ENCODE results near the gene EHD3. TPM values are rescaled to one million over a fixed set of nuclear protein-coding genes. Genes with fewer than 3 reads are reported as not detected.

EHD3 gene
- total and polyA plus RNA-seq, 3 donors from 2014 or later, result 3.5 to 5.1 (median 4.5) TPM

- H3K4me3 ChIP-seq, result no peak overlapping the region
- no peak overlapping the region for H3K27ac ChIP-seq
- no peaks in the 10 kb centered on the region for H3K9me3 ChIP-seq
- no peaks in the 10 kb centered on the region for H3K4me1 ChIP-seq
- TF ChIP-seq, protein P1, sequence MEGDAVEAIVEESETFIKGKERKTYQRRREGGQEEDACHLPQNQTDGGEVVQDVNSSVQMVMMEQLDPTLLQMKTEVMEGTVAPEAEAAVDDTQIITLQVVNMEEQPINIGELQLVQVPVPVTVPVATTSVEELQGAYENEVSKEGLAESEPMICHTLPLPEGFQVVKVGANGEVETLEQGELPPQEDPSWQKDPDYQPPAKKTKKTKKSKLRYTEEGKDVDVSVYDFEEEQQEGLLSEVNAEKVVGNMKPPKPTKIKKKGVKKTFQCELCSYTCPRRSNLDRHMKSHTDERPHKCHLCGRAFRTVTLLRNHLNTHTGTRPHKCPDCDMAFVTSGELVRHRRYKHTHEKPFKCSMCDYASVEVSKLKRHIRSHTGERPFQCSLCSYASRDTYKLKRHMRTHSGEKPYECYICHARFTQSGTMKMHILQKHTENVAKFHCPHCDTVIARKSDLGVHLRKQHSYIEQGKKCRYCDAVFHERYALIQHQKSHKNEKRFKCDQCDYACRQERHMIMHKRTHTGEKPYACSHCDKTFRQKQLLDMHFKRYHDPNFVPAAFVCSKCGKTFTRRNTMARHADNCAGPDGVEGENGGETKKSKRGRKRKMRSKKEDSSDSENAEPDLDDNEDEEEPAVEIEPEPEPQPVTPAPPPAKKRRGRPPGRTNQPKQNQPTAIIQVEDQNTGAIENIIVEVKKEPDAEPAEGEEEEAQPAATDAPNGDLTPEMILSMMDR (IDR thresholded peaks at IDR 0.05), result no peak
- WGBS, 2 donors, result 76 to 87% methylated on average over 3 of the region's 3 CpGs
- no peaks in the 10 kb centered on the region for H3K36me3 ChIP-seq (ENCODE audit: low read depth, missing control alignments)
- H3K27me3 ChIP-seq, result no peaks in the 10 kb centered on the region
- no peak for DNase-seq
- intact Hi-C loops (cut with DNase I; ENCODE audit: low total_unique reads), result no loop called here
Observed at GRCh38 chr2:31228717-31229116, 5.2 kb upstream of the EHD3 start.

- Histone ChIP-seq H3K27me3 (no peaks in the 10 kb centered on the region), H3K4me1 (peaks cover 3% of the 10 kb centered on the region), H3K9me3 (no peaks in the 10 kb centered on the region), H3K4me3 (no peak overlapping the region), H3K36me3 (ENCODE audit: low read depth, missing control alignments) (no peaks in the 10 kb centered on the region), H3K27ac (no peak overlapping the region)
- TF ChIP-seq, protein P1 (IDR thresholded peaks at IDR 0.05), result no peak
- no peak for TF ChIP-seq POLR2A (IDR thresholded peaks at IDR 0.05)
- intact Hi-C loops (cut with DNase I; ENCODE audit: low total_unique reads), result no loop called here
- no peak for DNase-seq
- 66 to 82% methylated on average over 3 of the region's 3 CpGs for WGBS, 2 donors
Observed at GRCh38 chr2:31230751-31231150, 3.2 kb upstream of the EHD3 start.

GRCh38 chr2:31231571-31232302 is 2.2 kb upstream of the EHD3 start:
- DNase-seq, result no peak
- no peak for TF ChIP-seq POLR2A (IDR thresholded peaks at IDR 0.05)
- TF ChIP-seq, protein P1 (IDR thresholded peaks at IDR 0.05), result no peak
- Histone ChIP-seq H3K4me1 (peaks cover 3% of the 10 kb centered on the region), H3K27me3 (no peaks in the 10 kb centered on the region), H3K36me3 (ENCODE audit: low read depth, missing control alignments) (no peaks in the 10 kb centered on the region), H3K9me3 (no peaks in the 10 kb centered on the region), H3K27ac (no peak overlapping the region), H3K4me3 (no peak overlapping the region)
- WGBS, 2 donors, result 80 to 82% methylated on average over 15 of the region's 15 CpGs
- intact Hi-C loops (cut with DNase I; ENCODE audit: low total_unique reads), result no loop called here

- 79 to 81% methylated on average over 4 of the region's 4 CpGs for WGBS, 2 donors
- Histone ChIP-seq H3K27me3 (no peaks in the 10 kb centered on the region), H3K4me3 (no peak overlapping the region), H3K36me3 (ENCODE audit: low read depth, missing control alignments) (no peaks in the 10 kb centered on the region), H3K4me1 (peaks cover 3% of the 10 kb centered on the region), H3K27ac (no peak overlapping the region), H3K9me3 (no peaks in the 10 kb centered on the region)
- intact Hi-C loops (cut with DNase I; ENCODE audit: low total_unique reads), result no loop called here
- no peak for DNase-seq
- TF ChIP-seq POLR2A (IDR thresholded peaks at IDR 0.05), result no peak
- TF ChIP-seq, protein P1 (IDR thresholded peaks at IDR 0.05), result no peak
Observed at GRCh38 chr2:31232586-31232985, 1.4 kb upstream of the EHD3 start.

DNA sequence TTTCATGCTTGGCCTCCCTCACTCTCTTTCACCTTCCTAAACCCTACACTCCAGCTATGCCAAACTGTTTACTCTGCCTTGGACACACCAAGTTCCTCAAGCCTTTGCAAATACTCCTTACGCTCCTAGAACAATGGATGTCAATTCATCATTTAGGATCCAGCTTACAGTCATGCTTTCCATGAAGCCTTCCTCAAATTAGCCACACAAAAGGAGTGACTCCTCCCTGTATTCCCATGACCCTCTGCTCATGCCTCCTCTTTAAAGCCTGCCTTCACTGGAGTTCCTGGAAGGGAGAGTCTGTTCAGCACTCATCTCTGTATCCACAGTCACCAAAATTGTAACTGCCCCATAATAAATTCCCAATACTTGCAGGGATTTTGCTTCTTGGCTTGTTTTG is 721 bp upstream of the EHD3 start:
- TF ChIP-seq POLR2A (IDR thresholded peaks at IDR 0.05), result no peak
- TF ChIP-seq, protein P1 (IDR thresholded peaks at IDR 0.05), result no peak
- WGBS, 2 donors, result 80 to 89% methylated on average over 1 of the region's 1 CpG
- Histone ChIP-seq H3K27ac (no peak overlapping the region), H3K27me3 (no peaks in the 10 kb centered on the region), H3K9me3 (no peaks in the 10 kb centered on the region), H3K4me1 (peaks cover 3% of the 10 kb centered on the region), H3K36me3 (ENCODE audit: low read depth, missing control alignments) (no peaks in the 10 kb centered on the region), H3K4me3 (peak overlapping the region in 1 of 2 donors; percentile 56)
- no peak for DNase-seq
- intact Hi-C loops (cut with DNase I; ENCODE audit: low total_unique reads), result no loop called here

Data from testis (tissue), 3 donors.